ENCODE measurements around the gene DENND4B.
"Not testable (repeated sequence)": the region's sequence is repeated elsewhere in the genome, so short reads cannot be mapped to it uniquely, and the experiment has no call there.

DENND4B gene

DNA sequence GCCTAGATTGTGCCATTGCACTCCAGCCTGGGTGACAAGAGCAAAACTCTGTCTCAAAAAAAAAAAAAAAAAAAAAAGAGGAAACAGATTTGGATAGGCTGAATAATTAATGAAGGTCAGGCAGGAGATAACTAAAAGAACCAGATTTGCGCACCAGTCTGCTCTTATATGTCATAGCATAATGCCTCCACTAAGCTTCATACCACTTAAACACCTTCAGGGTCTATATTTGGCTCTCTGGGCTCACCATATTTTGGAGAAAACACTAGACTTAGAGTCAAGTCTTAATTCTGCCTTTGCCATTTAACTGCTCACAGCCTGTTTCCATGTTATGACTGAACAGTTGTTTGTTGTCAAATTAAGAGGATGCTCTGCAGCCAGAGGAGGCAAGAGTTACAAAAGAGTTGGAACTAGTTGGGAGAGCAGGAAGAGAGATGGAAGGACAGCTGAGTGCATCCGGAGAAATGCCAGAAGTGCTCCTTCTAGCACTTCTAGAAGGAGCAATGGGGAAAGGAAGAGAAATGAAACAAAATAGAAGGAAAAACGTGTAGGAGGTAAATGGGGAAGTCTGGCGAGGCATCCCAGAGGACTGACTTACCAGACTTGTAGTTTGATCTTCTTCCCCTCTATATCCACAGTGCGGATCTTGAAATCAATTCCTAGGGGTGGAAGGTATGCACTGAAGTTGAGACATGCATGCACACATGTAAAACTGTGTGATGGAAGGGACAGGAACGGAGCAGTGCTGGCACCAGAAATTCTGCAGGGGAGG lies 37.8 kb upstream of the DENND4B start:
- WGBS (ENCODE audit: insufficient coverage, insufficient read length), result no CpG with 5 or more reads among the region's 6 CpGs
- no peak for DNase-seq (ENCODE audit: low read depth, low spot score)
- Histone ChIP-seq H3K27ac (ENCODE audit: low read length) (no peak overlapping the region), H3K4me1 (ENCODE audit: control insufficient read depth, insufficient read depth, low read length) (peaks cover 1% of the 10 kb centered on the region; the same call in 1 of the 2 replicates), H3K9me3 (ENCODE audit: control insufficient read depth, insufficient read depth, low read length) (no peaks in the 10 kb centered on the region), H3K4me3 (ENCODE audit: low read length) (no peak overlapping the region), H3K36me3 (ENCODE audit: control insufficient read depth, insufficient read depth, low read length) (peaks cover 14% of the 10 kb centered on the region; the same call in 1 of the 2 replicates), H3K27me3 (ENCODE audit: control insufficient read depth, insufficient read depth, low read length) (no peaks in the 10 kb centered on the region)

DNA sequence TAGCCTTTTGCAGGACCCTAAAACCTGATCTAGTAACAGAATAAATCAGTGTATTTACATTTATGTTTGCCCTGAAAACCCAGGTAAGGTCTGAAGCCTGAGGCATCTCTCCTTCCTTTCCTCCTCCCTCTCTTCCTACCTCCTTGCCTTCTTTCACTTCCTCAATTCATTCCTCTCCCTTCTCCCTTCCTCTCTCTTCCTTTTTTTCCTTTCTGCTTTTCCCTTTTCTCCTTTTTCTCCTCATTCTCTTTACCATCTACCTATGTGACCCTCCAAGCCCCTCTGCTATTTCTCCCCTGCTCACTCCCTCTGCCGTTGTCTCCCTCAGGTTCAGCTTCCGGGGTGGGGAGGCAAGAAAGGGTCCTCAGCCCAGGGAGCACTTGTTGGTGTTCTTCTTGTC lies 35.2 kb upstream of the DENND4B start:
- not testable (repeated sequence) for H3K9me3 ChIP-seq (ENCODE audit: control insufficient read depth, insufficient read depth, low read length); H3K4me1 ChIP-seq (ENCODE audit: control insufficient read depth, insufficient read depth, low read length); DNase-seq (ENCODE audit: low read depth, low spot score); H3K4me3 ChIP-seq (ENCODE audit: low read length); H3K27me3 ChIP-seq (ENCODE audit: control insufficient read depth, insufficient read depth, low read length); H3K27ac ChIP-seq (ENCODE audit: low read length)
- no CpG with 5 or more reads among the region's 2 CpGs for WGBS (ENCODE audit: insufficient coverage, insufficient read length)
- peaks cover 14% of the 10 kb centered on the region; the same call in 1 of the 2 replicates for H3K36me3 ChIP-seq (ENCODE audit: control insufficient read depth, insufficient read depth, low read length)

DNA sequence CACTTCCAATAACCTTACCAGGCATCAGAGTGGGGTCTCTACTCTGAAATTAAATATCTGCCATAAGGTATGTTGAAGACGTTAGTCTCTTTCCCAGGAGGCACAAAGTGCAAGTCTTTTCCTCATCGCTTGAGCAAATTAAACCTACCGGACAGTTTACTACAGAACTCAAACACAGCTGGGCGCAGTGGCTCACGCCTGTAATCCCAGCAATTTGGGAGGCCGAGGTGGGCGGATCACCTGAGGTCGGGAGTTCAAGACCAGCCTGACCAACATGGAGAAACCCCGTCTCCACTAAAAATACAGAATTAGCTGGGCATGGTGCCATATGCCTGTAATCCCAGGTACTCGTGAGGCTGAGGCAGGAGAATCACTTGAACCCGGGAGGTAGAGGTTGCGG lies 32.6 kb upstream of the DENND4B start:
- H3K4me1 ChIP-seq (ENCODE audit: control insufficient read depth, insufficient read depth, low read length); DNase-seq (ENCODE audit: low read depth, low spot score); H3K4me3 ChIP-seq (ENCODE audit: low read length); H3K27me3 ChIP-seq (ENCODE audit: control insufficient read depth, insufficient read depth, low read length); H3K27ac ChIP-seq (ENCODE audit: low read length); H3K9me3 ChIP-seq (ENCODE audit: control insufficient read depth, insufficient read depth, low read length): not testable (repeated sequence)
- WGBS (ENCODE audit: insufficient coverage, insufficient read length), result no CpG with 5 or more reads among the region's 12 CpGs
- peaks cover 18% of the 10 kb centered on the region; the same call in 1 of the 2 replicates for H3K36me3 ChIP-seq (ENCODE audit: control insufficient read depth, insufficient read depth, low read length)

DNA sequence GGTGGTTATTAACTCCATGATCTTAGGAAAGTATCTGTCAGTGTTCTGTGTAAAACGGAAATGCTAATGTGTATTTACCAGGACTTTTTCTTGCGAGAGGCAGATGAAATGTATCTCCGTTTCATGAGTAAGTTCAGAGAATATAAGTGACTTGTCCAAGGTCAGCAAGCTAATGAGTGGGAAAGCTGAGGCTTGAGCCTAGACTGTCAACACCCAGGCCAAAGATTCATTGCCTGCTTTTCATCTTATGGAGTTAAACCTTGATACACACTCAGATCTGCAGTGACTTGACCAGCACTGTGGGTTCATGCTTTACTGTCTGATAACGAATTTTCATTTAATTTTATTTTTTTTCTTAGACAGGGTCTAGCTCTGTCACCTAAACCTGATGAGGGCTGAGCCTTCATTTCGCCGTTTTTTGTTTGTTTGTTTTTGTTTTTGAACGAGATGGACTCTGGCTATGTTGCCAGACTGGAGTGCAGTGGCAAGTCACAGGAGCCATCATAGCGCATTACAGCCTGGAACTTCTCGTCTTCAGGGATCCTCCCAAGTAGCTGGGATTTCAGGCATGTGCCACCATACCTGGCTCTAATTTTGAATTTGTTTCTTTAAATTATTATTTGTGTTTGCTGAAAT lies 31.9 kb upstream of the DENND4B start:
- no peak for DNase-seq (ENCODE audit: low read depth, low spot score)
- no peaks in the 10 kb centered on the region for H3K27me3 ChIP-seq (ENCODE audit: control insufficient read depth, insufficient read depth, low read length)
- no peaks in the 10 kb centered on the region for H3K9me3 ChIP-seq (ENCODE audit: control insufficient read depth, insufficient read depth, low read length)
- WGBS (ENCODE audit: insufficient coverage, insufficient read length), result no CpG with 5 or more reads among the region's 9 CpGs
- no peak overlapping the region for H3K27ac ChIP-seq (ENCODE audit: low read length)
- no peaks in the 10 kb centered on the region for H3K4me1 ChIP-seq (ENCODE audit: control insufficient read depth, insufficient read depth, low read length)
- H3K36me3 ChIP-seq (ENCODE audit: control insufficient read depth, insufficient read depth, low read length), result peaks cover 21% of the 10 kb centered on the region; the same call in 1 of the 2 replicates
- peak overlapping the region; percentile 98; the same call in 1 of the 2 replicates for H3K4me3 ChIP-seq (ENCODE audit: low read length)

DNA sequence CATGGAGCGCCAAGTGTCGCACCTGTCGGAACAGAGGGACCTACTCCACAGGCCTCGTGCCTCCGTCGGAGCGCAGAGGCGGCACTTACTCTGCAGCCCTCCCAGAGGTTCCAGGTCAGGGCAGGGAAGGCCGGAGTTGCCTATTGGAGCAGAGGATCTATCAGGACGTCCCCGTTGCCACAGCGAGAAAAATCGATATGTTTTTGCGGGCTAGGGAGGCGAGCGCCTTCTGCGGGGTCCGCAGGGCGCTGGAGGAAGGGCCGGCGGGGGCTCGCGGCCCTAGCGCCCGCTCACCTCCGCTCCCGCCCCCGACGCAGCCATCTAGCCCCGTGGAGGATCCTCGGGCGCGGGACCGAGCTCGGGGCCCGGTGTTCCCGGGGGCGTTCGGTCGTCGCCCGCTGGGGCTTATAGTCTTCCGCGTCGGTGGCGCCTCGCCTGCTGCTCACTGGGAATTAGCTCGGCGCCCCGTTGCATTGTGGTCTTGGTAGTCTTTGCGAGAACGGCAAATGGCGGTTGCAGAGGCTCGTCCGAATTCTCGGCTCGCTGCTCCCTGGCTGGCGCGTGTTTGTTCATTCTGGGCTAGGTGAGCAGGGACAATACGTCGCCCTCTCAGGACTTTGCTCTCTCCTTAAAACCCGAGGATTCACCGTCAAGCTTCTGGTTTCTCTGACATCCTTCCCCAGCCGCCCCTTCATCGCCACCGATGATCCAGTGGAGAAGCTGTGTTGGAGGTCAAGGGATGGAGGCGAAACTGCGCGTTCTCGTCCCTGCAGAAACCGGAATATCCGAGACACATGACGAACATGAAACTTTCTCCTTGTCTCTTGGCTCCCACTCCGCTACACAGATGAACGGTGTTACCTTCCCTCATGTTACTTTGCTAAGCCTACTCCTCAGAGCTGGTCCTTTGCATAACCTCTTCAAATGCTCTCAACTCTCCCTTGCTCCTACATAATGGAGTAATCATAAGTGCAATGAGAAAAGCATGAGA lies 31.0 kb upstream of the DENND4B start, which contains the start of gene JTB:
TSS of gene JTB (minus strand) at position 425 of the 991 bp plus-strand sequence. CDS start at position 3, 422 bp downstream.
- Histone ChIP-seq H3K4me1 (ENCODE audit: control insufficient read depth, insufficient read depth, low read length) (no peaks in the 10 kb centered on the region), H3K27me3 (ENCODE audit: control insufficient read depth, insufficient read depth, low read length) (no peaks in the 10 kb centered on the region), H3K9me3 (ENCODE audit: control insufficient read depth, insufficient read depth, low read length) (no peaks in the 10 kb centered on the region), H3K4me3 (ENCODE audit: low read length) (peak within 1 kb of the TSS; percentile 98), H3K27ac (ENCODE audit: low read length) (no peak within 1 kb of the TSS), H3K36me3 (ENCODE audit: control insufficient read depth, insufficient read depth, low read length) (peaks cover 17% of the 10 kb centered on the region; the same call in 1 of the 2 replicates)
- no peak for DNase-seq (ENCODE audit: low read depth, low spot score)
- no CpG with 5 or more reads among the region's 75 CpGs for WGBS (ENCODE audit: insufficient coverage, insufficient read length)

DNA sequence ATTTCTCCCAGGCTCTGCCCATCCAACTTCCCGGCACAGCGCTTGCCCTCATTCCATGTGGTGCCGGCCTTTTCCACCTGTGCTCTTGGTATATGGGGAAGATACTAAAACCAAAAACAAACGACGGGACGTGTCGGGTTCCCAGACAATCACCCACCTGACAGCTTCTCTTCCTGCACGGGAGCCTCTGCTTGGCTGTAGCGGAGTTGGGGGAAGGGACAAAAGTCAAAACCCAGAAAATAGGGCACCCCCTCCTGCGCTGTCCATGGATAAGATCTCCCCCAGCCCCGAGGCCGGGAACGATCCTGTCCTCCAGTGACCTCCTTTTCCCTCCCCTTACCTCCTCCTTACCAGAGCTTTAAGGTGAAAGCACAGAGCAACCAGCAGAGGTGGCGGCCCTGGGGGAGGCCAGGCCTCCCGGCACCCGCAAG lies 30.3 kb upstream of the DENND4B start:
- no peak for DNase-seq (ENCODE audit: low read depth, low spot score)
- Histone ChIP-seq H3K27me3 (ENCODE audit: control insufficient read depth, insufficient read depth, low read length) (no peaks in the 10 kb centered on the region), H3K36me3 (ENCODE audit: control insufficient read depth, insufficient read depth, low read length) (peaks cover 10% of the 10 kb centered on the region; the same call in 1 of the 2 replicates), H3K4me3 (ENCODE audit: low read length) (peak overlapping the region; percentile 98), H3K9me3 (ENCODE audit: control insufficient read depth, insufficient read depth, low read length) (no peaks in the 10 kb centered on the region), H3K4me1 (ENCODE audit: control insufficient read depth, insufficient read depth, low read length) (no peaks in the 10 kb centered on the region), H3K27ac (ENCODE audit: low read length) (no peak overlapping the region)
- WGBS (ENCODE audit: insufficient coverage, insufficient read length), result no CpG with 5 or more reads among the region's 16 CpGs

DNA sequence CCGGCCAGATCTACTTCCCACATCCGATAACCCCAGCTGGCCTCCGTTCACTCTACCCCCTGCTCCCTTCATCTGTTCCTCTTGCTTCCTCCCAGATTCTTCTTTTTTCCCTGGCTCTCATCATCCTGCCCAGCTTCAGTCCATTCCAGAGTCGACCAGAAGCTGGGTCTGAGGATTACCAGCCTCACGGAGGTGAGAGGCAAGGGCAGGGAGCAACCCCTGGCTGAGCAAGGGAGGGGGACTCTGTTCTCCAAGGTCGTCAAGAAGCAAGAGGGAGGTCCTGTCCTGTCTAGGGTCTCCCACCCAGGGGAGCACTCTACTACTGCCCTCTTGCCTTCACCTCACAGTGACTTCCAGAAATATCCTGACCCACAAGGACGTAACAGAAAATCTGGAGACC lies 27.0 kb upstream of the DENND4B start:
- no peaks in the 10 kb centered on the region for H3K9me3 ChIP-seq (ENCODE audit: control insufficient read depth, insufficient read depth, low read length)
- no peak for DNase-seq (ENCODE audit: low read depth, low spot score)
- peaks cover 10% of the 10 kb centered on the region; the same call in 1 of the 2 replicates for H3K36me3 ChIP-seq (ENCODE audit: control insufficient read depth, insufficient read depth, low read length)
- WGBS (ENCODE audit: insufficient coverage, insufficient read length), result 100% methylated on average over 2 of the region's 7 CpGs
- no peak overlapping the region for H3K4me3 ChIP-seq (ENCODE audit: low read length)
- H3K27me3 ChIP-seq (ENCODE audit: control insufficient read depth, insufficient read depth, low read length), result no peaks in the 10 kb centered on the region
- no peaks in the 10 kb centered on the region for H3K4me1 ChIP-seq (ENCODE audit: control insufficient read depth, insufficient read depth, low read length)
- no peak overlapping the region for H3K27ac ChIP-seq (ENCODE audit: low read length)

DNA sequence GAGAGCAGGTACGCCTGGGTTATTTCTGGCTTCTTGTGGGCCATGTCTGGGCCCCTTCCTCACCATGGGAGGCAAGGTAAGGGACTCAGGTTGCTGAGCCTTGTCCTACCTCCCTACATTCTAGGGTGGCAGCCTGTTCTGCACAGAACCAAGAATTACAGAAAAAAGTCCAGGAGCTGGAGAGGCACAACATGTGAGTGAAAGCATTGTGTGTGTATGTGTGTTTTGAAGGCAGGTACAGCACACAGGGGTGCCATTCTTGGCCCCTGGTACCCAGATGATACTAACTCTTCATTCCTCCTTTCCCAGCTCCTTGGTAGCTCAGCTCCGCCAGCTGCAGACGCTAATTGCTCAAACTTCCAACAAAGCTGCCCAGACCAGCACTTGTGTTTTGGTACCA lies 26.6 kb upstream of the DENND4B start:
- no peak overlapping the region for H3K27ac ChIP-seq (ENCODE audit: low read length)
- peaks cover 10% of the 10 kb centered on the region; the same call in 1 of the 2 replicates for H3K36me3 ChIP-seq (ENCODE audit: control insufficient read depth, insufficient read depth, low read length)
- H3K4me3 ChIP-seq (ENCODE audit: low read length), result no peak overlapping the region
- no peak for DNase-seq (ENCODE audit: low read depth, low spot score)
- H3K4me1 ChIP-seq (ENCODE audit: control insufficient read depth, insufficient read depth, low read length), result no peaks in the 10 kb centered on the region
- WGBS (ENCODE audit: insufficient coverage, insufficient read length), result no CpG with 5 or more reads among the region's 3 CpGs
- no peaks in the 10 kb centered on the region for H3K9me3 ChIP-seq (ENCODE audit: control insufficient read depth, insufficient read depth, low read length)
- no peaks in the 10 kb centered on the region for H3K27me3 ChIP-seq (ENCODE audit: control insufficient read depth, insufficient read depth, low read length)

DNA sequence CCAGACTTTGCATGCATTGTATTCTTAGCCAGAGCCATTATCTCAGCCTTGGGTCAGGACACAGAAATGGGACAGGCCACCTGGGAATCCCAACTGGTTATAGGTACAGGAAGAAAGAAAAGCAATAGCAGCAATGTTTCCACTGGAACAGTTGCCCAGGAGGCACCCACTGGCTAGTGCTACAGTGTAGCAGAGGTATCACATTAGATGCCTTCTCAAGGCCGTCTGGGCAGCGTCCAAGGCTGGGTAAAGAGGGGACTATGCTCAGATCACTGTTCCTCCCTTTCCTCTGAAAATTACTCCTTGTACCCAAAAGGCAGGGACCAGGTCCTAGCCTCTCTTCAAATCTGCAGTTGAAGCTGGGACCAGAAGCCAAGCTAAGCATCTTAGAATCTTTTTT lies 23.8 kb upstream of the DENND4B start:
- no peak for DNase-seq (ENCODE audit: low read depth, low spot score)
- Histone ChIP-seq H3K27me3 (ENCODE audit: control insufficient read depth, insufficient read depth, low read length) (no peaks in the 10 kb centered on the region), H3K9me3 (ENCODE audit: control insufficient read depth, insufficient read depth, low read length) (no peaks in the 10 kb centered on the region), H3K36me3 (ENCODE audit: control insufficient read depth, insufficient read depth, low read length) (peaks cover 7% of the 10 kb centered on the region; the same call in 1 of the 2 replicates), H3K27ac (ENCODE audit: low read length) (no peak overlapping the region), H3K4me1 (ENCODE audit: control insufficient read depth, insufficient read depth, low read length) (no peaks in the 10 kb centered on the region), H3K4me3 (ENCODE audit: low read length) (no peak overlapping the region)
- no CpG with 5 or more reads among the region's 2 CpGs for WGBS (ENCODE audit: insufficient coverage, insufficient read length)

DNA sequence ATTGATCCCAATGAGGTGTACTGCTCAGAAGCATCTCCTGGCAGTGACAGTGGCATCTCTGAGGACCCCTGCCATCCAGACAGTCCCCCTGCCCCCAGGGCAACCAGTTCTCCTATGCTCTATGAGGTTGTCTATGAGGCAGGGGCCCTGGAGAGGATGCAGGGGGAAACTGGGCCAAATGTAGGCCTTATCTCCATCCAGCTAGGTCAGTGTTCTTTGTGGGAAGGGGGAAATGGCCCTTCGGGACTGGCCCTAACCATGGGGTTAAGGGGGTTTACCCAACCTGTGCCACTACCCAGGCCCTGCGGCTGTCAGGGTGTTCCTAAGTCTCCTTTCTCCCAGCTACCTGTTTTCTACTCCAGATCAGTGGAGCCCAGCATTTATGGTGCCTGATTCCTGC lies 22.5 kb upstream of the DENND4B start:
- no peak overlapping the region for H3K4me3 ChIP-seq (ENCODE audit: low read length)
- WGBS (ENCODE audit: insufficient coverage, insufficient read length), result no CpG with 5 or more reads among the region's 2 CpGs
- H3K27ac ChIP-seq (ENCODE audit: low read length), result no peak overlapping the region
- H3K9me3 ChIP-seq (ENCODE audit: control insufficient read depth, insufficient read depth, low read length), result no peaks in the 10 kb centered on the region
- DNase-seq (ENCODE audit: low read depth, low spot score), result no peak
- H3K36me3 ChIP-seq (ENCODE audit: control insufficient read depth, insufficient read depth, low read length), result peaks cover 3% of the 10 kb centered on the region; the same call in 1 of the 2 replicates
- no peaks in the 10 kb centered on the region for H3K4me1 ChIP-seq (ENCODE audit: control insufficient read depth, insufficient read depth, low read length)
- no peaks in the 10 kb centered on the region for H3K27me3 ChIP-seq (ENCODE audit: control insufficient read depth, insufficient read depth, low read length)
